GM21825 (cell line): Measurements from ENCODE around the gene MSMO1.

Experiments used
- ATAC-seq: cut with Tn5 transposase; IDR thresholded peaks from one replicate; pipeline ENCODE4 v1.9.1; 2021; ENCODE audit warnings: mild to moderate bottlenecking, moderate library complexity; ENCODE audit not compliant: unreplicated experiment

The MSMO1 gene

GRCh38 chr4:165359506-165359905, 32.0 kb downstream of the MSMO1 start:
- no peak for ATAC-seq

GRCh38 chr4:165360041-165360695, 32.7 kb downstream of the MSMO1 start:
- no peak for ATAC-seq

- no peak for ATAC-seq
Measured at GRCh38 chr4:165360985-165361670, 33.7 kb downstream of the MSMO1 start.

- ATAC-seq, result no peak
Measured at GRCh38 chr4:165361810-165362209, 34.3 kb downstream of the MSMO1 start.

GRCh38 chr4:165364452-165365080, 37.1 kb downstream of the MSMO1 start:
- no peak for ATAC-seq

DNA sequence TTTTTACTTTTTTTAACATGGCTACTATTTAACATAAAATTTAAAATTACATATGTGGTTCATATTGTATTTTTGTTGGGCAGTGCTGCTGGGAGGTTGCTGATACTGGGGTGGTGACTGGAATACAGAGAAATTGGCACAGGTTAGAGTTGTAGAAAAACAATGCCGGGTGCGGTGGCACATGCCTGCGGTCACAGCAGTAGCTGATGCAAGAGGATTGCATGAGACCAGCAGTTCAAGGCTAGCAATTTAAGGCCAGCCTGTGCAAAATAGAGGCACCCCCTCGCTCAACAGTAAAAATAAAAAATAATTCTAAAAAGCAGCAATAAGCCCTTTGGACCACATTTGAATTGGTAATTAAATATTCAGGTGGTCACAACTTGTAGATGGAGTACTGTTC, 39.6 kb downstream of the MSMO1 start:
- ATAC-seq, result no peak

DNA sequence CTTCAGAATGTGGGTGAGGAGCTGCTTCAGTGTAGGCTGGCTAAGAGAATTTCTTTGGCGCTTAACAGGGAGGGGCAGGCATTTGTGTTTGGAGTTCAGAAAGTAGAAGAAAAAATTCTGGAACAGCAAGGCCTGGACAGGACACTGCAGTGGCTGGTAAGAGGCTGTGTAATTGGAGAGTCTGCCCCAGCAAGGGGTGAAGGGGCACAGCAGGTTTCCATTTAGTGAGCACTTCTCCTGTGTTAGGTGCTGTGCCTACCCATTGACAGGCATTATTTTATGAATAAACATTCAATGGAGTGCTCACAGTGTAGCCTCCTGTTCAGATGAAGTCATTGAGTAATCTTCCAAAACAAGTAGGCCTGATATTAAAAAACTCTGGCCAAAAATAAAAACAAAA, 40.6 kb downstream of the MSMO1 start:
- no peak for ATAC-seq

DNA sequence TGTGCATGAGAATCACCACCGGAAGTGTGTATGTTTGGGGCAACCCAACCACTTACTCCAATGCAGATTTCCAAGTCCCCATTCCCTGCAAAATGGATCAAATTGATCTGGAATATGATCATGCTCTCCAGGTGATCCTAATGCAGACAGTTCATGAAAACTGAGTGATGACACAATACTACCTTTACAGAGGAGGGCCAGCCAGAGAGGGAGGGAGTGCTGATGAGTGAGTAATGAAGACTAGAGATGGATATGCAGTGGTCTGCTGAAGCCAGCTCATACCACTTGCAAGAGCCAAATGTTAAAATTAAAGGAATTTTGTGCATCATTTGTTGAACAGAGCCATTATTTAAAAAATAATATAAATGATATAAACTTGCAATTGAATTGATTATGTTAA, 41.1 kb downstream of the MSMO1 start:
- no peak for ATAC-seq

GRCh38 chr4:165369522-165369921, 42.1 kb downstream of the MSMO1 start:
- ATAC-seq, result no peak

- ATAC-seq, result no peak
Measured at GRCh38 chr4:165370530-165370929, 43.1 kb downstream of the MSMO1 start.

GRCh38 chr4:165375465-165375864, 48.0 kb downstream of the MSMO1 start:
- no peak for ATAC-seq

- ATAC-seq, result no peak
Measured at GRCh38 chr4:165378398-165378744, 50.9 kb downstream of the MSMO1 start.

DNA sequence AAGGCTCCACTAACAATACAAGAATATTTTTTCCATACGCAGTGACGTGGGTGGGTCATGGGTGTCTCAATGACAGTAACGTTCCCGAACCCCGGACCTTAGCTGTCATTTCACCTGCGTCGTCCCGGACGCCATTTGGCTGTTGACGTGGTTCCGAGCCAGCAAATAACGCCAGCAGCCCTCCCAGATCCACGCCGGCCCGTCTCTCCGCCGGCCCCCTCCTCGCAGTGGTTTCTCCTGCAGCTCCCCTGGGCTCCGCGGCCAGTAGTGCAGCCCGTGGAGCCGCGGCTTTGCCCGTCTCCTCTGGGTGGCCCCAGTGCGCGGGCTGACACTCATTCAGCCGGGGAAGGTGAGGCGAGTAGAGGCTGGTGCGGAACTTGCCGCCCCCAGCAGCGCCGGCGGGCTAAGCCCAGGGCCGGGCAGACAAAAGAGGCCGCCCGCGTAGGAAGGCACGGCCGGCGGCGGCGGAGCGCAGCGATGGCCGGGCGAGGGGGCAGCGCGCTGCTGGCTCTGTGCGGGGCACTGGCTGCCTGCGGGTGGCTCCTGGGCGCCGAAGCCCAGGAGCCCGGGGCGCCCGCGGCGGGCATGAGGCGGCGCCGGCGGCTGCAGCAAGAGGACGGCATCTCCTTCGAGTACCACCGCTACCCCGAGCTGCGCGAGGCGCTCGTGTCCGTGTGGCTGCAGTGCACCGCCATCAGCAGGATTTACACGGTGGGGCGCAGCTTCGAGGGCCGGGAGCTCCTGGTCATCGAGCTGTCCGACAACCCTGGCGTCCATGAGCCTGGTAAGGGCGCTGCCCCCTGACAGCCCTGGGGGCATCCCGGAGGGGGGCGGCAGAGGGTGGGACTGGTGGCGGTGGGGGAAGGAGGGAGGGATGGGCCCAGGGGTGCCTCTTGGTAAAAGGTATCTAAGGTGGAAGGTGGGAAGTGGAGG, 51.5 kb downstream of the MSMO1 start, which contains the start of gene CPE:
TSS of gene CPE (plus strand) at position 264 of the 933 bp plus-strand sequence. CDS start at position 478, 214 bp downstream.
- peak; percentile 95 for ATAC-seq

DNA sequence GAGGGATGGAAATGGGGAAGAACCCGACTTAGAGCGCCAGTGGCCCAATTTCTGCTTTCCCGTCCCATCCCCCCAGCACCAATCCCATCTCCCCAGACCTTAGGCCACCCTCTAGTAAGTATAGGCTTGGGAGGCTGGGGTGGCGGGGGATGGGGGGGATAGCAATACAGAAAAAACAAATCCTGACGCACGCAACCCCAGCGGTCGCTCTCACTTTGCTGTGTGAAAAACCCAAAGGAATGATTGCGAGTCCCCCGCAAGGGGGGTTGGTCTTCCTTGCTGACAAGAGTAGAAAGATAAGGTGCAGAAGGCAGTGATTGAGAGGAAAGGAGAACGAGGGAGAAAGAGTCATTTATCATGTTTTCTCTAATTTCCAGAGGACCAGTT, 52.2 kb downstream of the MSMO1 start:
- no peak for ATAC-seq

DNA sequence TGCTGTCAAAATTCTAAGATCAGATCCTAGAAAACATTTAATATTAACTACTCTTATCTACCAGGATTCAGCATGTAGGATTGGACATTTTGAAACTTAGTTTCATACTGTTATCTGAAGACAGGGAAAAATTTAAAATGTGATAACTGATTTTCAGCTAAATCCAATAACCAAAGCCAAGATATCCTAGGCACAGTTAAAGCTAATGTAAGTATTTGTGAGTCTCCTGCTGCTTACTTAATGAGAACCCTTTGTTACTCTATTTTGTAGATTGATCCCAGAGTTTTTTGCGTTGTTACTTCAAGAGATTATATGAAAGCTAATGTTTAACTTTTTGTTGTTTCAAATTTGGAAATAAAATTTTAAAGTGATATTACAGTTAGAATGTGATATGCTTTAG, 53.3 kb downstream of the MSMO1 start:
- no peak for ATAC-seq

DNA sequence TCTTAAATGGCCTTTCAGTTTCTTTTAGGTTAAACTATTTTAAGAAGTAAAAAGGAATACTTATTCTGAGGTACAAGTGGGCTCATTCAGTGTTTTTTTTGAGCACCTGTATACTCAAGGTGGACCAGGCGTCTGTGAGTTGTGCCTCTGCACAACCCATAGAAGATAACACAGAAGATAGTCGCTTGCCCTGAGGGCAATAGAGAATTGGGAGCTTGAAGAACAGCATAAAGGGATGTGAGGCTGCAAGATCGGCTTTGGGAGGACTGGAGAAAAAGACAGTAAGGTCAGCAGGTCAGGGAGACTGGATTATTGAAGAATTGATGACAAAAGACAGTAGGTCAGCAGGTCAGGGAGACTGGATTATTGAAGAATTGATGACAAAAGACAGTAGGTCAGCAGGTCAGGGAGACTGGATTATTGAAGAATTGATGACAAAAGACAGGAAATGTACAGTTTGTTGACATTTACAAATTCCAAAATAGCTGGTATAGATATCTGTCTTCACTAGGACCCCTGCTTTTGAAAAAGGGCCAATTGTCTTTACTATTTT, 54.4 kb downstream of the MSMO1 start:
- no peak for ATAC-seq

DNA sequence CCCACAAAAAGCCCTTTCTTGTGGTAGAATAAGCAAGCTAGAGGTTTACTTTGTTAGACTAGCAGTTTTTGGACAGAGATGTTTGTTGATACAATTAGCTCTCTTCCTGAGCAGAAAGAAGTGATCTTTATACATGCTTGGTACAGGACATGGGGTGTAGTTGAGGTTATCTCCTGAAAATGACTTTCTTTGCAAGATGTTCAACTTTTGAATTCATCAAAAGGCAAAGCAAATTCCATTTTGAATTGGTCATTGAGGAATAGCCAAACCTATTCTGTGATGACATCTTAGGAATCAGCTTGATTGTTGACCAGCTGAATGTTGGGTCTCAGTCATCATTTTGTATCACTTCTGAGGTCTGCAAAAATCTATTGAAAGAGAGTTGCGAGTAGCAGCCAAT, 55.2 kb downstream of the MSMO1 start:
- no peak for ATAC-seq

- no peak for ATAC-seq
Measured at GRCh38 chr4:165383591-165384073, 56.2 kb downstream of the MSMO1 start.

DNA sequence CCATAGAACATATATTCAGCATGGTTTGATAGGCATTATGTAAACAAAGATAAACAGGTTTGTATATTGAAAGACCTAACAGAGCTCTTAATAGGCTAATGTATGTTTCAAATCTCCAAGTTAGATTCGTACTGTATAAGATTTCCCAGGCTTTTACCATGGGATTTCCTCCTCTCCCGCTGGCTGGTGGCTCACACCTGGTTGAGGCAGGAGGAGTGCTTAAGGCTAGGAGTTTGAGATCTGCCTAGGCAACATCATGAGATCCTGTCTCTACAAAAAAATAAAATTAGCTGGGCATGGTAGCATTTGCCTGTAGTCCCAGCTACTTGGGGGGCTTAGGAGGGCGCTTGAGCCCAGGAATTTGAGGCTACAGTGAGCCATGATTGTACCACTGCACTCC, 56.7 kb downstream of the MSMO1 start:
- ATAC-seq, result no peak

GRCh38 chr4:165384598-165384997, 57.1 kb downstream of the MSMO1 start:
- no peak for ATAC-seq

GRCh38 chr4:165385126-165385525, 57.7 kb downstream of the MSMO1 start:
- no peak for ATAC-seq
